ENCODE measurements around the gene MAP1B.

Gene MAP1B

DNA sequence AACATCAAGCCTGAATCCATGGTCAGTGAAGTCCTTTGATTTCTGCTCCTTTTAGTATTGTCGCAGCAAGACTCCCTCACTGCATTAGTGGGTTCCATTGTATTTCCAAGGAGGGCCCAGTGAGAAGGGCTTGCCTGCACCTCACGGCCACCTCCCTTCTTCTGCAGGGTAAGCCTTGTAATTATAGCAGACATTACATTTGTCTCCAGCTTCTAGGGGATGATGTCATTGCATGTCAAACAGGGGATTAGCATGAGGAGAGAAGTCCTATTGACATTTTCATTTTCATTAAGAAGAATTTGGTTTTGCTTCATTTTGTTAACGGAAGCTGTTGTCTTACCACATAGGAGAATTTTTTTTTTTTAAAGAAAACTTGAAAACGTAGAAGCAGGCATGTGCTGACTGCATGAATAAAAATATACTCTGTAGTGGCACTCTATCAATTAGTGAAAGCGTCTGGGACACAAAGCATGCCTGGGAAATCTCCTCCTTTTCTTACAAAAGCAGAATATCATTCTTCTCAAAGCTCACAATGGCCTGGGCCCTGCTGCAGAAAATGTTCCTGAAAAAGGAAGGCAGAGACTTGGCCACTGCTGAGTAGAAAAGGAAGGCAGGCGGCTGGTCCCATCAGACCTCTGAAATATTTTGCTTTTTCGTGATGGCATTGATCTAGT is 27.1 kb downstream of the MAP1B start:
- DNase-seq = no peak

DNA sequence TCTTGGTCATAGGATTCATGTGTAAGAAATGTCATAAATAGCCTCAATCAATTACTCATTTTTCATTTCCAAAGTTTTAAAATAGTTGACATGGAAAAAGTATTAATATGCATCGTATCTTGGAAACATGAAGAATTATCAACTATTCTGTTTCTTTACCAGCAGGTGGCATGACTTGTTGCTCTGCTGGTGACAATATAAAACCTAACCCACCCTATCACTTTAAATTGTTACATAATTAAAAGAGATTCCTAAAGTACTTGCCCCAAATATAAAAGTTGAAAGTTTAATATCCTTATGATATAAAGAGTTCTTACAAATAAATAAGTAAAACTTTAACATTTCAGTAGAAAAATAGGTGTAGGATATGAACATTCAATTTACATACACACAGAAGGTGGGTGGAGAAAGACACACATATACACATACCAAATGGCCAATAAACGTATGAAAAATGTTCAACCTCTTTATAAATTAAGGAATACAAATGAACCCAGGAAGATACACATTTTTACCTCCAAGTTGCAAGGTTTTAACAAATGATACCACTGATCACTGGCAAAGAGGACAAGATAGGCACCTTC is 30.6 kb downstream of the MAP1B start:
- DNase-seq = no peak

DNA sequence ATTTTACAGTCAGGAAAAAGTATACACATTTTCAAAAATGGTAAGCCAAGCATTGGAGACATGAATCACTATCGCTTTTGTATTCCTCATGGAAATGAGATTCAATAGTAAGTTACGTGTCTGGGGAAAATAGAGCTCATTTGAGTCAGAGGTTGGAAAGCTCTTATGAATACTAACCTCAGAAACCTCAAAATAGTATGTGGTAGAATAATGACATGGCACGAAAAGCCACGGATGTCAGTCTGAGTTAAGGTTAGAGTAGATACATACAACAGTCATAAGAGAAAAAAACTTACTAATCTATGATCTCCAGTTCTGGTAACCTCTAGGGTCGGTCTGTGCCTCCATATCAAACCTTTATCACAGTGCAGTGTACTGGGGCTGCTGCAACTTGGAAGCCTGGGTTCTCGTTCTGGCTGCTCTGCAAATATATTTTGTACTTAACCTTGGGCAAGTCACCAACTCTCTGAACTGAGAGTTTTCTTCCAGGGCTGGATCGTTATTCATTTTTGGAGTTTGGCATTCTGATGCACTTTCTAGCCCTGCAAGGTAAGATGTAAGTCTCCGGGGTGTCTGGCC is 31.8 kb downstream of the MAP1B start:
- DNase-seq = no peak

GRCh38 chr5:72140711-72141110 is 33.4 kb downstream of the MAP1B start:
- no peak for DNase-seq

DNA sequence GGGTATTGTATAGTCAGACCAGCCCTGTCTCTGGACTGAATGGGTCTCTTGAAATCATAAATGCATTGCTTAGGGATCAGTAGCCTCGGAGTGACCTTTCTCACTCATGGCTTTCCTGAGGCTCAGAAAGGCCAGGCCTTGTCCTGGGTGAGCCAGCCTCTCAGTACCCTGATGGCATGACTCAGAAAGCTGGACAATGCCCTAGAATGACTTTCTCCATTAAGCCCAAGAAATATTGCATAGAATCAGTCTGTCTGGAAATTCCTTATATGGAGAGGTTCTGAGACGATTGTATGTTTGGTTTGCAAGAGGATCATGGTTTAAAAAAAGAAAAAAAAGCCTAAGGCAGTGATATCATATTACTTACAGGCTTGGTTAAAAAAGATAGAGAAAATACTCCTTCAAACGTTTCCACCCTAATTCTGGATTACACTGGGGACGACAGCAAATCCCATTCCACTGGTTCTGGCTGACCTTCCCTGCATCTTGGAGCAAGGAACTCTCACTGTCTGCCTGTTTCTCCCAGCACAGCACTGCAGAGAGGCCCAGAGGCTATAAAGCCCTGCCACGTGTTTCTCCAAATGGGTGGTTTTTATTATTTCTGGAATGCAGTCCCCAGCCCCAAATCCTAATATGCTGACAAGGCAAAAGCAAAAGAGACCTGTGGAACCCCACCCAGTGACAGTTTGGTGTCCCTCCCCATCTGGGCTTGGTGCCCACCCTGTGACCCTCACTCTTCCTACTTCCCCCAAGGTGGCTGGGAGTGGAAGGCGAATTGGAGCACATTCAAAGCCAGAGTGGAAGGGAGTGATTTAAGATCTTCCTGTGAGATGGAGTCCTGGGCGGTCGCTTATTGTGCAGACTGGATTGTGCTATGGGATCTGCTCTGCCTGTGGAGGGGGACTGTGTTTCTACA is 34.4 kb downstream of the MAP1B start:
- no peak for DNase-seq

GRCh38 chr5:72144762-72145161 is 37.5 kb downstream of the MAP1B start:
- DNase-seq = no peak

DNA sequence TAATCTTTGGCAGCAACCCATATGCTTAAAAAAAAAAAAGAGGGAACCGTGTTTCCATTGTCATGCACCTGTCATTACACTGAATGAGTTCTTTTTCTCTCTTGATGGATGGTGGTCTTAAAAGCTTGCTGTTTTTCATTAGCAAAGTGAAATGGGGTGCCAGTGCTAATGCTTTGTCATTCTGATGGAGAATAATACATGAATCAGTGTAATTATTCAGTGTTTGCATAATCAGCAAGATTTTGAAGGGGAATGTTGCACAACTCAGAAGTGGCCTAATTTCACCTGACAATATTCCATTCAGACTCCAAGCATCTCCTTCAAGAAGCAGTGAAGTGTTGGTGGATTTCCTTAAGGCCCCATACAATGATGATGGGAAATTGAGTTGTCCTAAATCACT is 38.1 kb downstream of the MAP1B start:
- DNase-seq = no peak

DNA sequence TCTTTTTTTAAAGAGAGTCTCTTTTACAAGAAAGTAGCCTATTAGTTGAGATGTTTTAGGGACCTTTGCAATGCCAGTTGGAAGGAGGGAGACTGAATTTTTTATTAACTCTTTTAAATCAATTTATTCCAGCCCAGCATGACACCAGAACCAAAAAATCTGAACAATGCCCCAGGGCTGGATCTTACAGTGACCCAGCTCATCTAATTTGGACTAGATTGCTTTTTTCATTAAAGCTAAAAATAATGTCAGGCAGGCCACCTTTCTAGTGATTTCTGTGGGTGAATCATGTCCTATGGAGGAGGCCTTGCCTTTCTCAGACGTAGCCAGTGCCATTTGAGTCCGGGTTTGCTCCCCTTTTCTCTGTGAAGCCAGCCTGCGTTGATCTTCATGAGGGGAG is 38.8 kb downstream of the MAP1B start:
- no peak for DNase-seq

- DNase-seq = no peak
Observed at GRCh38 chr5:72147569-72147968, 40.3 kb downstream of the MAP1B start.

- DNase-seq = no peak
Observed at GRCh38 chr5:72149742-72150141, 42.5 kb downstream of the MAP1B start.

DNA sequence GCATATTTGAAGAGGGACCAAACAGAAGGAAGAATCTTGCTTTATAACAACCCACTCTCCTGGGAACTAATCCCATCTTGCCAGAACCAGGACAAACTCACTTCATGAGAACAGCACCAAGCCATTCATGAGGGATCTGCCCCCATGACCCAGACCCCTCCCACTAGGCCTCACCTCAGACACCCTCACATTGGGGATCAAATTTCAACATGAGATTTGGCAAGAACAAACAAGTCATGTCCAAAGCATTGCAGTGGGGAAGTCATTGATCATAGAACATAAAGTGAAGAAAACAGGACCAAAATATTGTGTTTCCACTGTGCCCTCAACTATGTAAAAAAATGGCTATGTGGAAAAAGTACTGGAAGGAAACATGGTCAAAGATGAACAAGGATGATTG is 43.9 kb downstream of the MAP1B start:
- DNase-seq = no peak

GRCh38 chr5:72151646-72152045 is 44.4 kb downstream of the MAP1B start:
- no peak for DNase-seq

- no peak for DNase-seq
Observed at GRCh38 chr5:72152545-72152944, 45.3 kb downstream of the MAP1B start.

DNA sequence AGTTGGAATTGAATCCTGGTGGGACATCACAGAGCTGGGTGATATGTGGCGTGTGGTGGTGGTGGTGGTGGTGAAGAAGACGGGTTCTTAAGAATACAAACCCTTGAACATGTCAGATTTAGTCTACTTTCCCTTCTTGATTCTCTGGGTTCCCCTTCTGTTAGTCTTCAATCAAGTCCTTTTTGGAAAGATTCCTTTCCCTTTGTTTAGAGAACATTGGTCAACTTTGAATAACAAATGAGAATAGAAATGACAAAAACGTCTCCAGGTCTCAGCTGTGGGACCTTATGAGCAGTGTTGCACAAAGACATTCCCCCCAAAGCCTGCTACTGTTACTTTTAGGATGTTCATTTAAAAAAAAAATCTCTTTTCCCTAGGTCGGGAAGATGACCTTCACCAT is 46.3 kb downstream of the MAP1B start:
- DNase-seq = no peak

DNA sequence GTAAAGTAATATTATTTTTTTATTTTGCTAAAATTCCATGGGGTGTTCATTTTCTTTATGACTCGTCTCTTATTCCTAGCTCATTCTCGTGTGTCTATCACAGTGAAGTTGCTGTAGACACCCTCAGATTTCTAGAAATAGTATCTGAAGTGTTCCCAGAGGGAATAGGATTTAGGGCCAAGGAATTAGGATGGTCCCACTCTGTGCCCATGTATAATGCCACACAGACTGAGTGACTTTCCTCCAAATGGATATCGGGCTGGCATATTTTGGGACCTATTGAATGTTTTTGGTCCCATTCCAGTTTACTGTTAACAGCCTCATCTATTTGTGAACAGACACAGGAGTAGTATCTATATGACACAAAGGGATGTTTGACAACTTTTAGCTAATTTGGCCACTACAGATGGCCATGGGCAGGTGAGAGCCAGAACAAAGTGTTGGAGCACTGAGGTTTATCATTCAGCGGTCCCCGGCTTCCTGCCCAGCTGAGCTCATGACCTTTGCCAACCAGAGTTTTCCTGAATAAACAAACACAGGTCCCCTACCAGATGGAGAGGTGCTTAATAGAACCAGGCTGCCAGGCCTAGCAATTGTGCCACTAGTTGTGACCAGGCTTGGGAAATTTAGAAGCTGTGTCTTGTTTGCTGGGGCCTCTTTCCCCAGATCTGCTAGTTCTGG is 46.9 kb downstream of the MAP1B start:
- DNase-seq = no peak

GRCh38 chr5:72156946-72157624 is 49.8 kb downstream of the MAP1B start:
- no peak for DNase-seq

DNA sequence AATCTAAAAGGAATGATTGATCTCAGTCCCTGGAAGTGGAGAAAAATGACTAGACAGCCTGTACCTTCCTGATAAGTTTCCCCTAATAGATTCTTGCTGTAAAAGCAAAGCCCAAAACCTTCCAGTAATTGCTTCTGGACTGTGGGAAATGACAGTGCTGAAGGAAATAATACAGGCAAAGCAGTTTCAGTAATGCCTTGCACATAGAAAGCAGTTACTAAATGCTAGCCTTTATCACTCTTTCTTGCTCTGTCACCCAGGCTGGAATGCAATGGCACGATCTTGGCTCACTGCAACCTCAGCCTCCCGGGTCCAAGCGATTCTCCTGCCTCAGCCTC is 50.3 kb downstream of the MAP1B start:
- DNase-seq = no peak

- DNase-seq = no peak
Observed at GRCh38 chr5:72159501-72159911, 52.2 kb downstream of the MAP1B start.

DNA sequence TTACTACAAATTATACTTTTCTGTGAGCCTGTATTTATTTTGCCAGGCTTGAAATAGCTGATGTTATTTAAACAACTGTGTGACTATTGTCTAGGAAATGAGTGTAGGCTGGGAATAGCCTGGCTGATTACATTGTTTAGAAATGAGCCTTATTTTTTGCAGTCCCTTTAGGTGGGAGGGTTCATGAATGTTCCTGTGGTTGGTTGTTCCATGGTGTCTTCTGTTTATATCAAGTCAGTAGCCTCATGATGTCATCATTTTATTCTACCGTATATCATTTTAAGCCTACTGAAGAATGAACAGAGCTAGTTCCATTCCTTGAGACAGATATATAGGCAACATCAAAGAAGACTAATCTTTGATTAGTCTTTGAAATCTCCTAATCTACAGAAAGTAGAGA is 53.1 kb downstream of the MAP1B start:
- no peak for DNase-seq

DNA sequence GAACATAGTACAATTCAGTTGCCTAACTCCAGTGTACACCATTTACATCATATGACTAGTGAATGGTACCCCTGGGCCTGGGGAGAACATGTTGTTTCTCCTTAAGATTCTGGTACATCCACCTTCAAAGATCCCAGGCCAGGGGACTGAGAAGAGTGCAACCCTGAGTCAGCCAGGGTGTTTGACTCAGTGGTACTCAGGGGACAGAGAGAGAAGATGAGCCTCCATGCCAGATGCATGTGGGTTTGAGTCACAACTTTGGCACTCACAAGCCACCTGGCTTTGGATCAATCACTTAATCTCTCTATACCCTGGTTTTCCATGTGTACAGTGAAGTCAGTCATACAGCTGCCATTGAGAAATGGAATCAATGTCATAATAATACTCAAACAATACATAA is 53.7 kb downstream of the MAP1B start:
- DNase-seq = no peak

GRCh38 chr5:72161951-72162350 is 54.7 kb downstream of the MAP1B start:
- no peak for DNase-seq

GRCh38 chr5:72163349-72163983 is 56.2 kb downstream of the MAP1B start:
- no peak for DNase-seq
